Peyer's patch (tissue), 4 donors: ENCODE data around the gene POR. TPM values are rescaled to one million over a fixed set of nuclear protein-coding genes. Genes with fewer than 3 reads are reported as not detected.
"Not testable (repeated sequence)": the region's sequence is repeated elsewhere in the genome, so short reads cannot be mapped to it uniquely, and the experiment has no call there.

Experiments
- DNase-seq, 3 donors: peaks; one replicate each; pipeline ENCODE4 v3.0.0-alpha.2; 2017 to 2019
- H3K27ac ChIP-seq, 4 donors: fragments of 200-600 bp; sonication (generic); one replicate each; pipeline ENCODE4 v1.5.1; 2016 to 2019
- H3K27me3 ChIP-seq, 2 donors: fragments of 200-600 bp; sonication (generic); one replicate each; pipeline ENCODE4 v1.5.1; 2019
- H3K36me3 ChIP-seq, 3 donors: fragments of 200-600 bp; sonication (generic); one replicate each; pipeline ENCODE4 v1.5.1; 2016 to 2019
- H3K4me1 ChIP-seq, 4 donors: fragments of 200-600 bp; sonication (generic); one replicate each; pipeline ENCODE4 v1.5.1; 2016 to 2019
- H3K4me3 ChIP-seq, 4 donors: fragments of 200-600 bp; sonication (generic); 1 replicate in 3 of 4; 2 replicates in 1 of 4; pipeline ENCODE4 v1.5.1; 2016 to 2019; ENCODE audit warnings: mild to moderate bottlenecking in 1 of 4
- H3K9me3 ChIP-seq, 4 donors: fragments of 200-600 bp; sonication (generic); one replicate each; pipeline ENCODE4 v1.5.1; 2016 to 2019; ENCODE audit warnings: mild to moderate bottlenecking in 1 of 4
- CTCF ChIP-seq, 6 experiments: fragments of 450-650 bp in 4 of 6; fragments of 200-600 bp in 2 of 6; sonication (generic) in 1 of 6; IDR thresholded peaks; one replicate each; pipeline ENCODE4 v1.5.1; 2017 to 2019; ENCODE audit warnings: antibody characterized with exemption in 6 of 6, mild to moderate bottlenecking in 3 of 6, moderate library complexity in 1 of 6
- POLR2A ChIP-seq, 2 donors: fragments of 450-650 bp; IDR thresholded peaks; one replicate each; pipeline ENCODE4 v1.5.1; 2017; ENCODE audit warnings: antibody characterized with exemption in 2 of 2, mild to moderate bottlenecking in 2 of 2, moderate library complexity in 2 of 2
- total RNA-seq, 4 donors: library from RNA; depleted of rRNA; stranded (reverse); fragments of >200 nt; gene quantifications; one replicate each; pipeline ENCODE4 v1.1.0, GENCODE V29; 2016

Gene POR
- total RNA-seq, 4 donors from 2014 or later: 67.7 to 625 (median 451) TPM

- no peaks in the 10 kb centered on the region for H3K9me3 ChIP-seq
- peaks cover 0 to 8% (median 0%) of the 10 kb centered on the region in 4 donors for H3K4me1 ChIP-seq
- DNase-seq: no peak
- TF ChIP-seq CTCF (IDR thresholded peaks at IDR 0.05): no peak
- no peak for TF ChIP-seq POLR2A (IDR thresholded peaks at IDR 0.05)
- H3K36me3 ChIP-seq: no peaks in the 10 kb centered on the region
- H3K4me3 ChIP-seq: no peak overlapping the region
- H3K27ac ChIP-seq: no peak overlapping the region
- no peaks in the 10 kb centered on the region for H3K27me3 ChIP-seq
Observed at GRCh38 chr7:75909521-75910132, 5.3 kb upstream of the POR start.

- H3K9me3 ChIP-seq, H3K36me3 ChIP-seq, H3K4me1 ChIP-seq, H3K27ac ChIP-seq, DNase-seq, H3K27me3 ChIP-seq, H3K4me3 ChIP-seq: not testable (repeated sequence)
Observed at GRCh38 chr7:75911186-75911585, 3.8 kb upstream of the POR start.

GRCh38 chr7:75913437-75913836, 1.5 kb upstream of the POR start:
- no peak overlapping the region for H3K4me3 ChIP-seq

DNA sequence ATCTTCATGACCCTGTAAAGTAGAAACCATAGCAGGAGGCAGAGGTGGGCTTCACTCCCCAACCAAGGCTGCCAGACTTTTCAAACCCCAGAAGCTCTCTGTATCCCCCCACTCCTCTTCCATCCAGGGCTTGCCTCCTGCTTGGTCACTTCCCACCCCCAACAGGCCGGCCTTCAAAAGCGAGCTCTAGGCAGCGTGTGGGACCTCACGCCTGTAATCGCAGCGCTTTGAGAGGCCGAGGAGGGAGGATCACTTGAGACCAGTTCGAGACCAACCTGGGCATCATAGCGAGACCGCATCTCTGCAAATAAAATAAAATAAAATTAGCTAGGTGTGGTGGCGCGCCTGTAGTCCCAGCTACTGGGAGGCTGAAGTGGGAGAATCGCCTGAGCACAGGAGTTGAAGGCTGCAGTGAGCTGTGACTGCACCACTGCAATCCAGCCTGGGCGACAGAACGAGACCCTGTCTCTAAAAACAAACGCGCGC, 743 bp upstream of the POR start:
- Histone ChIP-seq H3K27ac (peak overlapping the region; percentile 92 to 96 (median 96)), H3K4me3 (peak overlapping the region; percentile 80 to 100 (median 92)), H3K27me3 (no peaks in the 10 kb centered on the region), H3K4me1 (peaks cover 0 to 16% (median 4%) of the 10 kb centered on the region in 4 donors), H3K36me3 (no peaks in the 10 kb centered on the region), H3K9me3 (no peaks in the 10 kb centered on the region)
- no peak for DNase-seq
- TF ChIP-seq POLR2A (IDR thresholded peaks at IDR 0.05): no peak
- TF ChIP-seq CTCF (IDR thresholded peaks at IDR 0.05): no peak

More at GRCh38 chr7:75913437-75913836, 1.5 kb upstream of the POR start:
- H3K27me3 ChIP-seq: no peaks in the 10 kb centered on the region
- no peaks in the 10 kb centered on the region for H3K9me3 ChIP-seq
- TF ChIP-seq CTCF (IDR thresholded peaks at IDR 0.05) (no peak), POLR2A (IDR thresholded peaks at IDR 0.05) (no peak)
- no peak for DNase-seq
- no peaks in the 10 kb centered on the region for H3K36me3 ChIP-seq
- peaks cover 0 to 16% (median 4%) of the 10 kb centered on the region in 4 donors for H3K4me1 ChIP-seq
- no peak overlapping the region for H3K27ac ChIP-seq

GRCh38 chr7:75915416-75916156, 631 bp downstream of the POR start:
- H3K4me1 ChIP-seq: peaks cover 0 to 16% (median 4%) of the 10 kb centered on the region in 4 donors
- peak in 2 of 3 donors; percentile 56 to 59 for DNase-seq
- peak overlapping the region; percentile 80 to 100 (median 92) for H3K4me3 ChIP-seq
- H3K36me3 ChIP-seq: no peaks in the 10 kb centered on the region
- H3K27me3 ChIP-seq: no peaks in the 10 kb centered on the region
- H3K9me3 ChIP-seq: no peaks in the 10 kb centered on the region
- TF ChIP-seq POLR2A (IDR thresholded peaks at IDR 0.05) (peak in 1 of 2 donors; percentile 6), CTCF (IDR thresholded peaks at IDR 0.05) (no peak)
- H3K27ac ChIP-seq: peak overlapping the region; percentile 92 to 96 (median 96)

GRCh38 chr7:75916259-75916658, 1.3 kb downstream of the POR start:
- DNase-seq: no peak
- Histone ChIP-seq H3K27ac (peak overlapping the region; percentile 92 to 96 (median 96)), H3K36me3 (no peaks in the 10 kb centered on the region), H3K27me3 (no peaks in the 10 kb centered on the region), H3K9me3 (no peaks in the 10 kb centered on the region), H3K4me1 (peaks cover 0 to 22% (median 4%) of the 10 kb centered on the region in 4 donors), H3K4me3 (peak overlapping the region in 3 of 4 donors; percentile 80 to 93 (median 91))
- TF ChIP-seq CTCF (IDR thresholded peaks at IDR 0.05) (no peak), POLR2A (IDR thresholded peaks at IDR 0.05) (no peak)
